Activated T-cell treated with anti-CD3 and anti-CD28 coated beads for 1 hour (primary cell): ENCODE measurements around the gene RINL.
"Not testable (repeated sequence)": the region's sequence is repeated elsewhere in the genome, so short reads cannot be mapped to it uniquely, and the experiment has no call there.

Experiments used
- DNase-seq: peaks from one replicate; pipeline ENCODE4 v3.0.0-alpha.2; 2020; ENCODE audit warnings: low read depth

The RINL gene

GRCh38 chr19:38905620-38906019, 27.5 kb upstream of the RINL start:
- no peak for DNase-seq

- no peak for DNase-seq
Observed at GRCh38 chr19:38904581-38905539, 26.8 kb upstream of the RINL start.

GRCh38 chr19:38901683-38902082, 23.6 kb upstream of the RINL start:
- DNase-seq = no peak

- DNase-seq = no peak
Observed at GRCh38 chr19:38900743-38901190, 22.7 kb upstream of the RINL start.

DNA sequence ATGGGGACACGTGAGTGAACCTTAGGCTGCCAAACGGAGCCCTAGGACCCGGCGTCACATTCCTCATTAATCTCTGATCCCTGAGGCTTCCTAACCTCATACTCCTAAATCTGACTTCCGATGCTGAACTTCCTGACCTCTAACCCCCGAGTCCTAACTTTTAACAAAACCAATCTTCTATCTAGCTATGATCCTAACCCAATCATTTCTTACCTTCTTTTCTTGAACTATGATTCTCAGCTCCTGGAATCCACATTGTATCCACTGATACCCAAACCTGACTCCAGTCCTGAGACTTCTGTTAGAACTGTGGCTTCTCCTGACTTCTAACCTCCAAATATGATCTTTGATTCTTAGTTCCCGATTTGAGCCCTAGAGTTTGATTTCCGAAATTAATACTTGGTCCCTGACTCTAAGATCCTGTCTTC, 22.1 kb upstream of the RINL start:
- no peak for DNase-seq

GRCh38 chr19:38899447-38900201, 21.5 kb upstream of the RINL start, which contains the start of the genes NFKBIB and SIRT2:
TSS of gene NFKBIB (plus strand) at chr19:38899969. CDS start at chr19:38900033, 64 bp downstream.
TSS of gene SIRT2 (minus strand) at chr19:38899618. CDS start at chr19:38899521, 97 bp downstream.
- DNase-seq = peak; percentile 94

GRCh38 chr19:38898788-38899446, 20.8 kb upstream of the RINL start:
- DNase-seq = peak; percentile 7

DNA sequence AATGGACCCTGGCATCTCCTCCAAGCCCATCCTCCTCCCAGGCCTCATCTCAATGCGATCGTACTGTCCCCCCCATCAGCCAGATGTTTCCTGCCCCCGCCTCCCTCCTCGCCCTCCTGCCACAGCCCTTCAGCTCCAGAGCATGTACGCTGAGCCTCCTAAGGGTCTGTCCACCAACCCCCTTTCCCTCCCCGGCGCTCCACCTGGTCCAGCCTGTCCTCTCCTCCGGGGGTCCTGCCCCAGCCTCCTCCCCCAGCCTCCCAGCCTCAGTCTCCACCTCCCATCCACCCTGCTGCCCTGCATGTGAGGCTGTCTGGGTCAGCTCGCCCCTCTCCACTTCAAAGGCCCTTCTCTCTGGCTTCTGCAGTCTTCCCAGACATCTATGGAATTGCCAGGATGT, 16.9 kb upstream of the RINL start:
- no peak for DNase-seq

GRCh38 chr19:38893341-38893771, 15.3 kb upstream of the RINL start:
- DNase-seq = no peak

GRCh38 chr19:38892841-38893240, 14.8 kb upstream of the RINL start:
- DNase-seq = no peak

DNA sequence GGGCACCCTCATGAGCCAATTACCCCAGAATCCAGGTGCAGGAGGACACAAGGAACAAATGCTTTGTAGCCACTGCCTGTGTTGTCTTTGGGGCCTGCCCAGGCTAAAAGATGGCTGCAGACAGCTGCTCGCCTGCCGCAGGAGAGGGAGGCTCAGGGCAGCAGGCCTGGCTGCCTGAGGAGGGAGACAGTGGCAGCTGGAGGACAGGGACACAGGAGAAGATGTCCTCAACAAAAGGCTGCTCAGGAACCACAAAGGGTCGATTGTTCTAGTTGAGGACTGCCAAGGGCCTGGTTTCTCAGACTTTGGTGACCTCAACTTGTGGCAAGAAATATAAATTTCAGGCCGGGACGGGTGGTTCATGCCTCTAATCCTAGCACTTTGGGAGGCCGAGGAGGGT, 13.7 kb upstream of the RINL start:
- no peak for DNase-seq

DNA sequence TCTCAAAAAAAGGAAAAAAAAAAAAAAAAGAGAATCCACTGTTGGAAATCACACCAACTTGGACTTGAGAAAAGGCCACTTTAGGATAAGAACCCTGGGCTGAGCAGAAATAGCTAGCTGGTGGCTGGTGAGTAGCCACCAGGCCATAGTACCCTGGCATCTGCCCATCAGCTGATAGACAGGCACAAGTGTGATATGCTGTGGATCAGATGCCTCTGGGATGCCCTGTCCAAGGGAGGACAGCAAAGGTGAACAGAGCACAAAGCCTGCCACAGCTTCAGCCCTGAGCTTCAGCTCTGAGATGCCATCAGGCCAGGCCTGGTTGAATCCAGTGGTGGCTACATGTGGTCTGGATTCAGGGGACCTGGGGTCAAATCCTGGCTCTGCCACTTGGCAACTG, 12.6 kb upstream of the RINL start:
- no peak for DNase-seq

GRCh38 chr19:38889803-38890202, 11.7 kb upstream of the RINL start:
- no peak for DNase-seq

GRCh38 chr19:38888876-38889275, 10.8 kb upstream of the RINL start:
- DNase-seq = no peak

GRCh38 chr19:38884691-38885090, 6.6 kb upstream of the RINL start:
- DNase-seq = not testable (repeated sequence)

GRCh38 chr19:38883286-38883685, 5.2 kb upstream of the RINL start:
- no peak for DNase-seq

DNA sequence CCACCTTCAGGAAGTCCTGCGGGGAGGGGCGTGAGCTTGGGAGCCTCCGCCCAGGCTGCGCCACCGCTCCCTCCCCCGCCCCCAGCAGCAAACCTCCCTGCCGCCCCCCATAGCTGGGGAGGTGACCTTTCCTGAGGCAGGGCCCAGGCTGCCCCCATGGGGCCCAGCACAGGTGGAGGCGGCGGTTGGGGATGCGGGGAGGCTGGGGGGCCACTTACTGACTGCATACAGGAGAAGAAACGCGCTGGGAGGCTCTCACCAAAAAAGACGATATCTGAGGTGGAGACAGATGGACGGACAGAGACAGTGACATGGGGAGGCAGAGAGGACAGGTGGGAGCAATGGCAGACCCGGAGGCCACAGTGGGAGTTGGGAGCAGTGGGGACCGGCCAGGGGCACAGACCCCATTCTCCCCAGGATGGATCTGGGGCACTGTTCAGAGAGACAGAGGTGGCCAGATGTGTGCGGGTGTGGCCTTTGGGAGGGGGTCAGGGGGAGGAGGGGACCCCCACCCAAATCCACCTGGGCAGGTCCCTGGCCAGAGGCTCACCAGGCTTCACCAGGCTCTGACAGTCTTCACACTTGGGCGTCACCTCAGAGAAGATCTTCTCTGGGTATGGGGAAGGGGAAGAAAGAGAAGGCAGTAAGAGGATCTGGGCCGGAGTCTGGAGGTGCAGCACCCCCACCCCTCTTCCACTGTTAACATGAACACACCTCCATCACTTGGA, 3.0 kb upstream of the RINL start:
- DNase-seq = no peak

DNA sequence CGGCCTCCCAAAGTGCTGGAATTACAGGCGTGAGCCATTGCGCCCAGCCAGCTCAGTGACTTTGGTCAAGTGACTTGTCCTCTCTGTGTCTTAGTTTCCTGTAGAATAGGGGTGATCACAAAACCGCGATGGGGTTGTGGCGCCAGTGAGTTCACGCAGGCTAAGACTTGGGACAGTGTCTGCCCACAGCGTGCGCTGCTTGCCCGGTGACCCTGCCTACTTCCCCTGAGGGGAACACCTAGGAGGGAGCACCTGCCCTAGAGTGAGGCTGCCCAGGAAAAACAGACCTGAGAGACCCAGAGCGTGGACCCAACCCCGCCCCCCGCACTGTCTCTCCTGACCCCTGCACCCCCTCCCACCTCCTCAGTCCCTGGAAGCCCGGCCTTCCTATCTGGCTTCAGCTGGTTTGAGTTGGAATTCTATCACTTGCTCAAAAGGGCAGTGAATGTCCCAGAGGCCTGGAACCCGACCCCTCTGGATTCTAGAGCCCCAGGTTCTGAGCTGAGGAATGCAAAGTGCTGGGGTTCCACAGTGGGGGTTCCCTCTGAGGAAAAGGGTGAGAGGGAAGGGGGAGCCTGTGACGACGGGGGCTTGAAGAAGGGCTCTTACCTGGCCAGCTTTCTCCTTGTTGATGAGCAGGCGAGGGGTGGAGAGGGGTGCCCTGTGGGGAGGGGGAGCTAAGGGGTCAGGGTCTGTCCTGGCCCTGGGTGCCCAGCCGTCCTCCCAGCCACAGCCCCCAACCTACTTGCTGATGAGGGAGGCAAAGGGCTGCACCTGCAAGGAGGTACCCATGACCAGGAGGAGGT, 2.2 kb upstream of the RINL start:
- no peak for DNase-seq

DNA sequence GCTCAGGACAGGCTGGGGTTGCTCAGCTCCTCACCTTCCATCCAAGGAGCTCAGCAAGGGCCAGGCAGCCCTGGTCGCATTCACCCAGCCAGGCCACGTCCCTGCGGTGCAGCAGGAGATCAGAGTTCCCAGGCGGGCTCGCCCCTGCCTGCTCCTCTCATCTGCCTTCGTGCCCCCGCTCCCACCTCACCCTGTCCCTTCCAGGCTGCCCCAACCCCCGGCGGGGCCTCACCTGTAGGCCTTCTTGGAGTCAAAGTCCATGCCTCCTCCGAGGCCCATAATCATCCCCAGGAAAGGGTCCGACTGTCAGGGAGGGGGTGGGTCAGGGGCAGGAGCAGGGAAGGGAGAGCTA, 1.3 kb upstream of the RINL start:
- DNase-seq = no peak

DNA sequence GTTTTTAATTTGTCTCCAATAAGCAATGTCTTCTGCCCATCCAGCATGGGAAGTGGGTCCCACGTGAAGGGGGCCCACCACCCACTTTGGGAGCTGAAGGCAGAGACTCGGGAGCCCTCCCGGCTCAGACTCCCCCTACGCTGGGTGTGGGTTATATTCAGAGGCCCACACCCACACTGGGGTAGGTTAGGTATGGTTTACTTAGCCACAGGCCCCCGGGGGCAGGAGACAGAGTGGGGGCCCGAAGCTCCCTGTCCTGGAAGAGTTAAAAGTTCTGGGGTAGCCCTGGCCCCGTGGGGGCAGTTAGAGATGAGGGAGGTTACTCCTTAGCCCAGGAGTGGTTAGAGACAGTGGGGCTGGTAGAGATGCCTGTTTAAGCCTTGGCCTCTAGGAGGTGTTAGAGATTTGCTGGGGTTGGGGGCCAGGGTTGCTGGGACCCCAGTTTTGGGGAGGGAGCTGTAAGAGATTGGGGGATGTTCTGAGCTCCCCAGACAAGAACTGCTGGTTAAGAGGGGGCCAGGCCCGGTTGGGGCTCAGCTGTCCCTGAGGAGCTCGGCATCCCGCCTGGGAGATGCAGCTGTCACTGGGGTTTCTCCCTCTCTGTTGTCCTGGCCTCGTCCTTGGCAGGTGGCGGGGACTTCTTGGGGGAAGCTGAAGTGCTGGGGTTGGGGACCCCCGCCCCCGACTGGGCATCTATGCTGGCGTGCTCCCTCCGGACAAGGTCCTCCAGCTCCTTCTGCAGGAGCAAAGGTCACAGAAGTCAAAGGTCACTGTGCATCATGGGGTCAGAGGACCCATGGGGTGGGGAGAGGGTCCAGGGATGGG, 712 bp upstream of the RINL start:
- DNase-seq = no peak
